HCT116 (cell line): ENCODE measurements around the gene EVL.

Experiments
- EZH2 ChIP-seq: fragments of 200-600 bp; sonication (generic); IDR thresholded peaks from 2 replicates; pipeline ENCODE4 v1.6.1; 2017; ENCODE audit warnings: antibody characterized with exemption, mixed run types
- RAD21 ChIP-seq: IDR thresholded peaks from 2 replicates; pipeline ENCODE4 v1.6.1; 2012; ENCODE audit warnings: low read depth, mild to moderate bottlenecking
- REST ChIP-seq: IDR thresholded peaks from 2 replicates; pipeline ENCODE4 v1.6.1; 2012; ENCODE audit warnings: low read depth
- SRF ChIP-seq: IDR thresholded peaks from 2 replicates; pipeline ENCODE4 v1.6.1; 2012; ENCODE audit warnings: low read depth
- TF ChIP-seq, protein P1 (sequence below), 3 experiments: fragments of 200-600 bp in 1 of 3; sonication (generic) in 1 of 3; IDR thresholded peaks in 2 of 3; conservative IDR thresholded peaks in 1 of 3; 2 replicates each; pipeline ENCODE4 v1.5.1; 2012 to 2017; ENCODE audit warnings: low read depth in 2 of 3, low read length in 2 of 3, antibody characterized with exemption in 1 of 3, borderline replicate concordance in 1 of 3, control low read depth in 1 of 3, mild to moderate bottlenecking in 1 of 3, mixed read lengths in 1 of 3, mixed run types in 1 of 3, moderate library complexity in 1 of 3; ENCODE audit not compliant: insufficient read depth in 1 of 3
- TF ChIP-seq, protein P2 (sequence below): IDR thresholded peaks from 2 replicates; pipeline ENCODE4 v1.6.1; 2011; ENCODE audit warnings: mild to moderate bottlenecking, low read length, moderate library complexity; ENCODE audit not compliant: insufficient replicate concordance; ENCODE audit errors: extremely low read depth

DNA sequence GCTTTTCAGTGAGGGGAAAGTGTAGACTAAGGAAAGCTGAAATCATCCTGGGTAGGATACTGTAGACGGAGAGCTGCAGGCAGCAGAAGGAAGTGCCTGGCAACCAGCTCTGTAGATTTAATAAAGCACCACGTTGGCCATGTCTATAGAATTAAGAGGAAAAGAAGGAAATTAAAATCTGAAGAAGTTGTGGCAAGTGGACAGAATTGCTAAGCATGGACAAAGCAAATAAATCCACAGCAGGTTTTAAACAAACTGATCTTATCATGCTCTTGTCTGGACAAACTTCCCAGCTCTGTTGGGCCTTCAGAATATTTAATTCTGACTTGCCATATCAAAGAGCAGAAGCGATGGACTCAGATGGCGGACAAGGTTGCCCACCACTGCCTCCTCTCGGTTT is 27.2 kb upstream of the EVL start:
- TF ChIP-seq, protein P1, sequence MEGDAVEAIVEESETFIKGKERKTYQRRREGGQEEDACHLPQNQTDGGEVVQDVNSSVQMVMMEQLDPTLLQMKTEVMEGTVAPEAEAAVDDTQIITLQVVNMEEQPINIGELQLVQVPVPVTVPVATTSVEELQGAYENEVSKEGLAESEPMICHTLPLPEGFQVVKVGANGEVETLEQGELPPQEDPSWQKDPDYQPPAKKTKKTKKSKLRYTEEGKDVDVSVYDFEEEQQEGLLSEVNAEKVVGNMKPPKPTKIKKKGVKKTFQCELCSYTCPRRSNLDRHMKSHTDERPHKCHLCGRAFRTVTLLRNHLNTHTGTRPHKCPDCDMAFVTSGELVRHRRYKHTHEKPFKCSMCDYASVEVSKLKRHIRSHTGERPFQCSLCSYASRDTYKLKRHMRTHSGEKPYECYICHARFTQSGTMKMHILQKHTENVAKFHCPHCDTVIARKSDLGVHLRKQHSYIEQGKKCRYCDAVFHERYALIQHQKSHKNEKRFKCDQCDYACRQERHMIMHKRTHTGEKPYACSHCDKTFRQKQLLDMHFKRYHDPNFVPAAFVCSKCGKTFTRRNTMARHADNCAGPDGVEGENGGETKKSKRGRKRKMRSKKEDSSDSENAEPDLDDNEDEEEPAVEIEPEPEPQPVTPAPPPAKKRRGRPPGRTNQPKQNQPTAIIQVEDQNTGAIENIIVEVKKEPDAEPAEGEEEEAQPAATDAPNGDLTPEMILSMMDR (IDR thresholded peaks at IDR 0.05 in 2 of 3, conservative IDR thresholded peaks at IDR 0.05 in 1 of 3; ENCODE audit: borderline replicate concordance in 1 of 3, insufficient read depth in 1 of 3, low read depth in 2 of 3, low read length in 2 of 3), result no peak
- TF ChIP-seq RAD21 (no peak), EZH2 (no peak), REST (no peak), SRF (no peak)
- TF ChIP-seq, protein P2, sequence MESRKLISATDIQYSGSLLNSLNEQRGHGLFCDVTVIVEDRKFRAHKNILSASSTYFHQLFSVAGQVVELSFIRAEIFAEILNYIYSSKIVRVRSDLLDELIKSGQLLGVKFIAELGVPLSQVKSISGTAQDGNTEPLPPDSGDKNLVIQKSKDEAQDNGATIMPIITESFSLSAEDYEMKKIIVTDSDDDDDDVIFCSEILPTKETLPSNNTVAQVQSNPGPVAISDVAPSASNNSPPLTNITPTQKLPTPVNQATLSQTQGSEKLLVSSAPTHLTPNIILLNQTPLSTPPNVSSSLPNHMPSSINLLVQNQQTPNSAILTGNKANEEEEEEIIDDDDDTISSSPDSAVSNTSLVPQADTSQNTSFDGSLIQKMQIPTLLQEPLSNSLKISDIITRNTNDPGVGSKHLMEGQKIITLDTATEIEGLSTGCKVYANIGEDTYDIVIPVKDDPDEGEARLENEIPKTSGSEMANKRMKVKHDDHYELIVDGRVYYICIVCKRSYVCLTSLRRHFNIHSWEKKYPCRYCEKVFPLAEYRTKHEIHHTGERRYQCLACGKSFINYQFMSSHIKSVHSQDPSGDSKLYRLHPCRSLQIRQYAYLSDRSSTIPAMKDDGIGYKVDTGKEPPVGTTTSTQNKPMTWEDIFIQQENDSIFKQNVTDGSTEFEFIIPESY, result no peak
